GM12874 (cell line): Measurements from ENCODE around the gene FAM184B.

ENCODE experiments used
- TF ChIP-seq, protein P1 (sequence below): IDR thresholded peaks from 2 replicates; pipeline ENCODE4 v1.5.1; 2011; ENCODE audit warnings: low read depth, mild to moderate bottlenecking, control low read depth, low read length, moderate library complexity; ENCODE audit not compliant: insufficient read depth

FAM184B gene

DNA sequence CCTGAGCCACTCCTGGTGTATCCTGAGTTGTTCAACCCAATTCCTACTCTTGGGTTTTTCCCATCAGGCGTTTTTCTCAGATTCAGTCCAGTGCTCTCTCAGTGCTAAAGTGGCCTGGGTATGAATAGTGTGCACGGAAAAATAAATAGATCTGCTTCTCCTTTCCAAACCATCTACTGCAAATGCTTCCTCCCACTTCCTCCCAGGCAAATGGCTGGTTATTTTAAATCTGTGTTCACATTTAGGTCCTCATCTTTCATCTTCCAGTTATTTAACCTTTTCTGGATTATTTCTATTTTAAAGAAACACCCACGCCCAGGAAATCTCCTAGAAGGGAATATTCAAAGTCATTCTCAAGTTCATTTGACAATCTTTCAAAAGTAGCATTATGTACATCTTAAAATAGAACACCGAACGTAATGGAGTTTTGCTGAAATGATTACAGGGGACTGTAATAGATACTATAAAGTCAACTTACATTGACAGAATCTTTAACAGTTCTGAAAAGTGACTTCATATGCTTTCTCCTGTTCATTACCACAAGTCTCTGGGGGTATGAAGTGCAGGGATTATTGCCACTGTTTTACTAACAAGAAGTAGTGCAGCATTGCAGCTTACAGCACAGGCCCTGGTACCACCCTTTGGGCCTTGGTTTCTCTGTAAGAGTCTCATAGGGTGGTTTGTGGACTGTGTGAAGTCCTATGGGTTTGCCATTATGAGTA, 100.7 kb downstream of the FAM184B start:
- TF ChIP-seq, protein P1, sequence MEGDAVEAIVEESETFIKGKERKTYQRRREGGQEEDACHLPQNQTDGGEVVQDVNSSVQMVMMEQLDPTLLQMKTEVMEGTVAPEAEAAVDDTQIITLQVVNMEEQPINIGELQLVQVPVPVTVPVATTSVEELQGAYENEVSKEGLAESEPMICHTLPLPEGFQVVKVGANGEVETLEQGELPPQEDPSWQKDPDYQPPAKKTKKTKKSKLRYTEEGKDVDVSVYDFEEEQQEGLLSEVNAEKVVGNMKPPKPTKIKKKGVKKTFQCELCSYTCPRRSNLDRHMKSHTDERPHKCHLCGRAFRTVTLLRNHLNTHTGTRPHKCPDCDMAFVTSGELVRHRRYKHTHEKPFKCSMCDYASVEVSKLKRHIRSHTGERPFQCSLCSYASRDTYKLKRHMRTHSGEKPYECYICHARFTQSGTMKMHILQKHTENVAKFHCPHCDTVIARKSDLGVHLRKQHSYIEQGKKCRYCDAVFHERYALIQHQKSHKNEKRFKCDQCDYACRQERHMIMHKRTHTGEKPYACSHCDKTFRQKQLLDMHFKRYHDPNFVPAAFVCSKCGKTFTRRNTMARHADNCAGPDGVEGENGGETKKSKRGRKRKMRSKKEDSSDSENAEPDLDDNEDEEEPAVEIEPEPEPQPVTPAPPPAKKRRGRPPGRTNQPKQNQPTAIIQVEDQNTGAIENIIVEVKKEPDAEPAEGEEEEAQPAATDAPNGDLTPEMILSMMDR = no peak

DNA sequence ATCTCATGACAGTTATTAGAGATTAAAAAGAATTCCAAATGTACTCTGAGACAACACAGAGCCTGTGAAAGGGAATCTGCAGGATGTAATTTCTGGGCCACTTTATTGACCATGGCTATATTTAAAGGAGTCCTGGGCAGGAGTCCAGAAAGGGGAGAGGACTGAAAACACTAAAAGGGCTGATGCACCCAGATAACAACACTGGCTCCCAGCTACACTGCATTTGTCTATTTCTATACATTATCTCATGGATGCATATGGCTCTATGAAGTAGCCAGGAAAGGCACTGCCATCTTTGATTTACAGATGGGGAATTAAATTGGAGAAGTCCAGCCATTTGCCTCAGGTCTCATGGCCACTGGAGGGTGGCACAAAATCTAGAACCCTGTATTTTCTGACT, 111.0 kb downstream of the FAM184B start:
- TF ChIP-seq, protein P1 = no peak

DNA sequence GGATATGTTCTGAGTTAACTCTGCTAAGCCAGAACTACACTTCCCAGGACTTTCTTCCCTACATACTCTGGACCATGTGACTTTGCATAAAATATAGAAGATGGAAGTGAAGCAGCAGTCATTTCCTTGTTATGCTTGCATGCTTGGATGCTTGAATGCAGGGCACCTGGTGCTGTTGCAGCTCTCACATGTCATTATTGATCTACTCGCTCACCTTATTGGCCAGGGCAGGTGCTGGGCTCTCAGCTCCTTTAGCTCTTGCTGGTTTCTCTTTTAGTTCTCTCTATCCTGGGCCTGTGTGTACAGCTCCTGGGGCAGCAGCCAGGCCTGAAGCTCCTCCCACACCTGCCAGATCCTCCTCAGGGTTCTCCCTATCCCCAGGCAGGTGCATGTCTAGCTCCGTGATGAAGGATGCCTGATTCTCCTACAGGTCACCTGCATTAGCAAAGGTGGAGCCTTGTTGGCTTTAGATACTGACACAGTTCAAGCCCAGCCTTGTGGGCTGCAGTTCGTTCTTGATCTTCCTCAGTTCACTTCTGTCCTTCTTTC, 113.7 kb downstream of the FAM184B start:
- TF ChIP-seq, protein P1 = no peak

DNA sequence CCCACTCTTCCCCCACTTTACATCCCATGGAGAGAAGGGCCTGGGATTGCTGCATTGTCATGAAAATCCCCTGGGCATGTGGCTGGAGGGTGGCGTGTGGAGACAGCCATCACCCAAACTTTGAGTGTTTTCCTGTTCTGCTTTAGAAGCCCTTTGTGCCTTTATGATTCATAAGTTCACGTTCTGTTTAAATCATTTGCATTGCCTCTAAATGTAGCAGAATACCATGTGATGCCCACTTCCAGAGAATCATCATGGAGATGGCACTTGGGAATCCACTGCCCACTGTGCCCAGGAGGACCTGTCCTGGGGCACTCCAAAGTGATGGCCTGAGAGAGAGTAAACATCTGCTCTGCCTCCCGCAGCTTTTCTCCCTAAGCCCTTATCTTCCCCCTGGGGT, 114.2 kb downstream of the FAM184B start:
- TF ChIP-seq, protein P1 = no peak

DNA sequence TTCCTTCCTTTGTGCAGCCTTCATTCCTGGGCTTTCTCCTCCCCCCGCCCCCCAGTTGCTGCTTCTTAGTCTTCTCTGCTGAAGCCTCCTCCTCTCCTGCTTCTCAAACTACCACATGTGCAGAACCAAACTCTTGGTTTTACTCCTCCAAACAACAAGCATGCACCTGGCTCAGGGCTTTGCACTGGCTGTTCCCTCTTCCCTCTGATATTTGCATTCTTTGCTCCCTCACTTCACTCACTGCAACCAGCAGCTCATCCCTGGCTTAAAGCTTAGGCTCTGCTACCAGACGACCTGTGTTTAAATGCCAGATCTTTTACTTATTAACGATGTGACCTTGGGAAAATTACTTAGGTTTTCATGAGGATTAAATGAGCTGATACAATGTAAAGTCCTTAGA, 115.6 kb downstream of the FAM184B start:
- TF ChIP-seq, protein P1 = no peak

DNA sequence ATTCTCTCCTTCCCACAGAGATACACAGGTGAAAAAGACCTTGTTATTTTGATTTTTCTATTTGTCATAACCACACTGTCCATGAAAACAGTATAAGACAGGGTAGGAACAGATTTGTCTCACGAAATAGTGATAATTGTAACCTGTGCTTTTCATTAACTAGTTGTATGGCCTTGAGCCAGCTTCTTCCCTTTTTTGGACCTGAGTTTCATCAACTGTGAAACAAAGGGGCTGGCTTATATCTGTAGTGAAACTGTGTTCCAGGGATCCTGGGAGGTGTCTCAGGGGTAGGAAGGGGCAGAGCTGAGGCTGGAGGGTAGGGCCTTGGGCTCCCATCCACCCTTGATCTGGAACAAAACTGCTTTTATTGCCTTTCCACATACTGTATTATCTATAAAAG, 116.1 kb downstream of the FAM184B start:
- TF ChIP-seq, protein P1 = no peak

DNA sequence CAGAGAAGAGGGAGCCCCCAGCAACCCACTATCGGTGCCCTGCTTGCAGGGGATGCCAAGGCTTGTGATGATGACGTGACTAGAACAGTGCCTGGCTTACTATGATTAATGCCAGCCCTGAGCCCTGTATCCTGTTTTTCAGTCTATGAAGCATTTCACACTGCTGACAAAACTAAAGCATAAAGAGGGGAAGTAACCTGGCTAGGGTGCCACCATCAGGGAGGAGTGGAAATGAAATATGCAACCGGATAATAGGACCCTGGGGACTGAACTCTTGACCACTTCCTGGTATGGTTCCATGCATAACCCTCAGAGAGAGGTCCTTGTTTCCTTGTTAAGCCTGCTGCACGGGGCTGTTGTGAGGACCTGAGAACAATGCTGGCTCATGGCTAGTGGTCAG, 116.7 kb downstream of the FAM184B start:
- TF ChIP-seq, protein P1 = no peak

DNA sequence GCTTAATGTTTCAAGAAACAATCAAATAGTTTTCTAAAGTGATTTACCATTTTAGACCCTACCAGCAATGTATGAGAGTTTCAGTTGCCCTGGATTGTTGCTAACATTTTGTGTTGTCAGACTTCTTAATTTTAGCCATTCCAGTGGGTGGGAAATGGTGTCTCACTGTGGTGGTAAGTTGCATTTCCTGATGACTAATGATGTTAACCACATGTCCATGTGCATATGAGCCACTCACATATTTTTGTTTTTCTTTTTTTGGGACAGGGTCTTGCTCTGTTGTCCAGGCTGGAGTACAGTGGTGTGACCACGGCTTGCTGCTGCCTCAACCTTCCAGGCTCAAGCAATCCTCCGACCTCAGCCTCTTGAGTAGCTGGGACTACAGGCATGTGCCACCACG, 118.7 kb downstream of the FAM184B start:
- TF ChIP-seq, protein P1 = no peak
